KG1 (cell line): ENCODE results near the gene ERP29.
"Not testable (repeated sequence)": the region's sequence is repeated elsewhere in the genome, so short reads cannot be mapped to it uniquely, and the experiment has no call there.

Experiments used
- DNase-seq: peaks from one replicate; lab custom pipeline; 2025; lab: John Stamatoyannopoulos, UW

Gene ERP29

DNA sequence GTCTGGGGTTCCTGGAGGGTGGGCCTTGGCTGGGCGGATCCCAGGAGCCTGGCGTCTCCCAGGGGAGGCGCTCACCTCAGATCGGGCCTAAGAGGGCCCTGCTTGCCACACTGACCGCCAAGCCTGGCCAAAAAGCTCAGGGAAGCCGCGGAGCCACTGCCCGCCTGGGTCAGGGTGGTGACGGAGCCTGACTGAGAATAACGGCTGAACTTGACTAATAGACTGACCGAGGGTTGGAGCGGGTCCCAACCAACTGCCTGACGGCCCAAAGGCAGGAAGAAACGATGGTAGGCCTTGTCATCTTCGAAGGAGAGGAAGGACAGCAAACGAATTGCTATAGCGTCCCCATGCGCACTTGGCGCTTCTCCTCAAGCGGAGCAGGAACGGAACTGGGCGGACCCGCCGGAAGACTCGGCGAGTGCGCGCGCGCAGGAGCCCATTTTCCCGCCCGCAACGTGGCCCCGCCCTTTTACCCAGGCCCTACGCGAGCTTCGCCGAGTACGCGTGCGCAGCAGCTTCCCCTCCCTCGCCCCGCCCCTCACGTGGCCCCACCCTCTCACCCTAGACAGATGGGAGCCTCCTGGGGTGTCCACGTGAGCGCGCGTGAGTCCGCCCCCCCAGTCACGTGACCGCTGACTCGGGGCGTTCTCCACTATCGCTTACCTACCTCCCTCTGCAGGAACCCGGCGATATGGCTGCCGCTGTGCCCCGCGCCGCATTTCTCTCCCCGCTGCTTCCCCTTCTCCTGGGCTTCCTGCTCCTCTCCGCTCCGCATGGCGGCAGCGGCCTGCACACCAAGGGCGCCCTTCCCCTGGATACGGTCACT, at the start of gene ERP29, which contains the start of gene TMEM116:
Gene ERP29, plus strand, starts transcription at position 652 of the 826 bp plus-strand sequence. Its CDS starts 40 bp downstream, at position 692.
Gene TMEM116, minus strand, starts transcription at position 391 of the 826 bp plus-strand sequence. CDS start 7,895 bp downstream, outside the sequence.
- DNase-seq, result peak; percentile 97

DNA sequence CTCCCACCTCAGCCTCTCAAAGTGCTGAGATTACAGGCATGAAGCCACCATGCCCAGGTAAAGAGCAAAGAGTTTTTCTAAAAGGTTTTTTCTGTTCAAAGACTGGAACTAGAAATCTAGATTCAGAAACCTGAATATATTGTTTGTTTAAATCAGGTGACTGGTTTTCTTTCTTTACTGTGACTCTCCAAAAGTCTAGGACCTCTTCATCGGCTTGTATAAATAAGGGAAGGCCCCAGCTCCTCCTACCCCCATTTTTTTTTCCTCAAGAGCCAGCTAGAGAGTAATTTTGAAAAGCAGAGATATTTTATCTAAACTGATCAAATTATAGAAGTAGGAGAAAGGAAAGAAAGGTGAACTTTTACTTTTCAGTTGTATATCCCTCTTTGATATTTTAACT, 48.3 kb upstream of the ERP29 start:
- no peak for DNase-seq

DNA sequence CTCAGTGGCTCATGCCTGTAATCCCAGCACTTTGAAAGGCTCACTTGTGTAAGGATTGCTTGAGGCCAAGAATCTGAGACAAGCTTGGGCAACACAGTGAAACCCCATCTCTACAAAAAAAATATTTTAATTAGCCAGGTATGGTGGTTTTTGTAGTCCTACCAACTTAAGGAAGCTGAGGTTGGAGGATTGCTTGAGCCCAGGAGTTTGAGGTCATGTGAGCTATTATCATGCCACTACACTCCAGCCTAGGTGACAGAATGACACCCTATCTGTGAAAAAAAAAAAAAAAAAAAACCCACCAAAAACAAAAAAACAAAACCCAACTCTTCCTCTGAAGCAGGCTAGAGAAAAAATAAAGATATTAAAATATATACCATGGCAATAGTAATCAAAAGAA, 41.4 kb upstream of the ERP29 start:
- no peak for DNase-seq

DNA sequence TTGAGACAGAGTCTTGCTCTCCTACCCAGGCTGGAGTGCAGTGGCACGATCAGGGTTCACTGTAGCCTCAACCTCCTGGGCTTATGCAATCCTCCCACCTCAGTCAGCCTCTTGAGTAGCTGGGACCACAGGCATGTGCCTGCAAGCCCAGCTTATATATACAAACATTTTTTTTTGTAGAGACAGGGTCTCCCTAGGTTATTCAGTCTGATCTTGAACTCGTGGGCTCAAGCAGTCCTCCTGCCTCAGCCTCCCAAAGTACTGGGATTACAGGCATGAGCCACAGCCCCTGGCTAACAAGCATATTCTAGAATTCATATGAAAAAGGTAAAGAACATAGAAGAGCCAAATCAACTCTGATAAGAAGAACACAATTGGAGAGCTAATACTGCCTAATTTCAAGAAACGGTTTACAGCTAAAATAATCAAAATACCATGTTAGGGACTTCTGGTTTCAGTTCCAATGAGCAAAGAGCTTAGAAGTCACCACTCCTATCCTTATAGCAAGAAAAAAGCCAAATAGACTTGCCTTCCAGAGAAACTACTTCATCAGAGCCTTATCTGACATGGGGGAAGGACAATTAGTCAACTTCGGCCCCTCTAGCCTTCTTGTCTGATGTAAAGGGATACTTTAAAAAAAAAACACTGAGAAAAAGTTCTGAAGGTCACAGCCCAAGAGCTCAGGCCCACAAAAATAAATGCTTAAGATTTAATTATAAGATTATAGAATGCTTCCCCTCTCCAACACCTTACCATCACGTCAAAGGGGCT, 37.9 kb upstream of the ERP29 start:
- DNase-seq, result no peak

DNA sequence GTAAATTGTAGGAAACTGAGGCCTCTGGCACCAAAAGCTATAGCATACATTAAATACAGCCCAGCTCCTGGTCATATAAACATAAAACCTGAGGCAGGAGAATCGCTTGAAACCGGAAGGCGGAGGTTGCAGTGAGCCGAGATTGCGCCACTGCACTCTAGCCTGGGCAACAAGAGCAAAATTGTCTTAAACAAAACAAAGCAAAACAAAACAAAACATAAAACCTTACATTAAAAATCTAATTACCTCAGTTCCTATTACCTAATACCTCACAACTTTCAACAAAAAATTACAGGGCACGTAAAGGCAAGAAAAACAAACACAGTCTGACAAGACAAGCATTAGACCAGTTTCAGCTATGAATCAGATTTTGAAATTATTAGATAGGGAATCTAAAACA, 36.9 kb upstream of the ERP29 start:
- no peak for DNase-seq

DNA sequence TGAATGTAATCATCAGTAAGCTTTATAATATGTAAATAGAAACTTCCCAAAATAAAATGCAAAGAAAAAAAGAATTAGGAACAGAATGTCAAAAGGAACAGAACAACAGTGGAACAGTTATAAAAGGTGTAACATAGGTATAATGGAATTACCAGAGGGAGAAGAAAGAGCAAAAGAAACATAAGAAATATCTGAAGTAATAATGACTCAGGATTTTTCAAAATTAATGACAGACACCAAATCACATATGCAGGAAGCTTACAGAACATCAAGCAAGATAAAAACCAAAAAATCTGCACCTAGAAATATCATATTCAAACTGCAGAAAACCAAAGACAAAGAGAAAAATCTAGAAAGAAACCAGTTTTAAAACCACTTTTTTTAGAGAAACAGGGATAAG, 36.4 kb upstream of the ERP29 start:
- no peak for DNase-seq

DNA sequence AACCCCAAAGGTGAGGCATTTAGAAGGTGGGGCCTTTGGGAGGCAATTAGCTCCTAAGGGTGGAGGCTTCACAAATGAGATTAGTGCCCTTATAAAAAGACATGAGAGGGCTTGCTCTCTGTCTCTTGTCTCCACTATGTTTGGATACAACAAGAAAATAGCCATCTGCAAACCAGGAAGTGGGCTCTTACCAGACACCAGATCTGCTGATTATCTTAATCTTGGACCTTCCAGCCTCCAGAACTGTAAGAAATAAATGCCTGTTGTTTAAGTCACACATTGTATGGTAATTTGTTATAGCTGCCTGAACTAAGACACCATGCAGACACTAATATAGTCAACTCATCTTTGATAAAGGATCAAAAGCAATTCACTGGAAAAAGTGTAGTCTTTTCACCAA, 34.7 kb upstream of the ERP29 start:
- no peak for DNase-seq

DNA sequence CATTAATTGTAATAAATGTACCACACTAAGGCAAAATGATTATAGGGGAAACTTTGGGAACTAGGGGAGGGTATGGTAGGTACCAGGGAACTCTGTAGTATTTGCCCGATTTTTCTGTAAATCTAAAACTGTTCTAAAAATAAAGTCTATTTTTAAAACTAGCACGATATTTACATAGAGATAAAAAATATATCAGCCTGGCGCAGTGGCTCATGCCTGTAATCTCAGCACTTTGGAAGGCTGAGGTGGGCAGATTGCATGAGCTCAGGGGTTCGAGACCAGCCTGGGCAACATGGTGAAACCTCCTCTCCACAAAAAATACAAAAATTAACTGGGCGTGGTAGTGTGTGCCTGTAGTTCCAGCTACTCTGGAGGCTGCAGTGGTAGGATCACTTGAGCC, 32.6 kb upstream of the ERP29 start:
- no peak for DNase-seq

DNA sequence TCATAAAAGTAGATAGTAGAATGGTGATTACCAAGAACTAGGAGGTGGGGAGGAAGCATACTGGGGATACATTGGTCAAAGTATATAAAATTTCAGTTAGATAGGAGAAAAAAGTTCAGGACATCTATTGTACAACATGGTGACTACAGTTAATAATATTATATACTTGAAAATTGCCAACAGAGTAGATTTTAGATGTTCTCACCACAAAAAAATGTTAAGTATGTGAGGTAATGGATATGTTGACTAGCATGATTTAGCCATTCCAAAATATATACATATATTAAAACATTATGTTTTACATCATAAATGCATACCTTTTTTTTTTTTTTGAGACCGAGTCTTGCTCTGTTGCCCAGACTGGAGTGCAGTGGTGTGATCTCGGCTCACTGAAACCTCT, 31.2 kb upstream of the ERP29 start:
- no peak for DNase-seq

DNA sequence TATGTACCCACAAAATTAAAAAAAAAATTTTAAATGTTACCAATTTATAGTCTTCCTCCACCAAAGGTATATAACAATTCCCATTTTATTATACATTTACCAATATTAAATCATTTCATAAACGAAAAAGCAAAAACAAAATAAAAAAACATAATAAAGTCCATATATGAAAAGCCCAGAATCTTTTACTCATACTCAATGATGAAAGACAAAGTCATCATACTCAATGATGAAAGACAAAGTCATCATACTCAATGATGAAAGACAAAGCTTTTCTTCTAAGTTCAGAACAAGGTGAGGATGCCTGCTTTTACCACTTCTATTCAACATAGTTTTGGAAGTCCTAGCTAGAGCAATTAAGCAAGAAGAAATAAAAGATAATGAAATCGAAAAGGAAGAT, 28.4 kb upstream of the ERP29 start:
- DNase-seq, result no peak

DNA sequence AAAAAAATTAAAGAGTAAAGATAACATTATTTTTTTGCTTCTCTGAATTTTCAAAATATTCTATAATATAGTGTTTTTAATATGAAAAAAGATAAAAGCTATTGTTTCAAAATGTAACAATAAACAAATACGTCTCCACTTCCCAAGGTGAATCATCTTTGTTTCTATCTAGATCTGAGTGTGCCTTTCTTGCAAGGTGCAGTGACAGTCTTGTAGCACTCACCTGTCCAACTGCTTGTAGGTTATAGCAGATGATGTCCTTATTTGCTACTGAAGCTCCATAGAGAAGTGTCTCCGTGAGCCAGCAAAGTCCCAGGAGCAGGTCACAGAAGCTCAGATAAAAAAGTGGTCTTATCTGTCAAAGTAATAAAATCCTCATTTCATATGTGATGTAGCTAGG, 21.7 kb upstream of the ERP29 start:
- DNase-seq, result no peak

DNA sequence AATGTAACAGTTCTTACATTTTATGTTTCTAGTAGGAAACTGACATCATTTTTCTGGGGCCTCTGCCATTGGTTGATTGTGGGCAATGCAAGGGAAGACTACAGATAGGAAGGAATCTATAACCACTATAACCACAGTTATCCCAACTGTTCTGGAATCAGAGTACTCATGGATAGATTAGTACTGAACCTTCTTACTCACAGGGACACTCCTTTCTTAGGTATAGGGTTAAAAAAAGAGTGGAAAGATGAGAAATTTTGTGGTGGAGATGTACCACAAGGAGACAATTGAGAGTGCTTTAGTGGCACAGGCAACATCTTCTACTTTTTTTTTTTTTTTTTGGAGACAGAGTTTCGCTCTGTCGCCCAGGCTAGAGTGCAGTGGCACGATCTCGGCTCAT, 21.3 kb upstream of the ERP29 start:
- DNase-seq, result no peak

DNA sequence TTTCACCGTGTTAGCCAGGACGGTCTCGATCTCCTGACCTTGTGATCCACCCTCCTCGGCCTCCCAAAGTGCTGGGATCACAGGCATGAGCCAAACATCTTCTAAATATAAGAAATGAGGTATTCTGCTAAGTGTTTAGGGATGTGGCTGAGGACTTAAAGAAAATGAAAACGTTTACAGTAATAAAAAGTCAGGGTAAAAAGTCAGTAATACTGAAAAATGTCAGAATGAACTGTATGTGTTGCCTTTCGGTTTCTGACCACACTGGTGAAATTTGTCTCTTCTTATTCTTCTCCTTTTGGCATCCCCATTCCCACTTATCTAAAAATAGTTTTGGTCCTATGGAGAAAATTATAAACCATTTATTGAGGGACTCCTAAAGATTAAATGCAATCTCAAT, 20.8 kb upstream of the ERP29 start:
- DNase-seq, result no peak

DNA sequence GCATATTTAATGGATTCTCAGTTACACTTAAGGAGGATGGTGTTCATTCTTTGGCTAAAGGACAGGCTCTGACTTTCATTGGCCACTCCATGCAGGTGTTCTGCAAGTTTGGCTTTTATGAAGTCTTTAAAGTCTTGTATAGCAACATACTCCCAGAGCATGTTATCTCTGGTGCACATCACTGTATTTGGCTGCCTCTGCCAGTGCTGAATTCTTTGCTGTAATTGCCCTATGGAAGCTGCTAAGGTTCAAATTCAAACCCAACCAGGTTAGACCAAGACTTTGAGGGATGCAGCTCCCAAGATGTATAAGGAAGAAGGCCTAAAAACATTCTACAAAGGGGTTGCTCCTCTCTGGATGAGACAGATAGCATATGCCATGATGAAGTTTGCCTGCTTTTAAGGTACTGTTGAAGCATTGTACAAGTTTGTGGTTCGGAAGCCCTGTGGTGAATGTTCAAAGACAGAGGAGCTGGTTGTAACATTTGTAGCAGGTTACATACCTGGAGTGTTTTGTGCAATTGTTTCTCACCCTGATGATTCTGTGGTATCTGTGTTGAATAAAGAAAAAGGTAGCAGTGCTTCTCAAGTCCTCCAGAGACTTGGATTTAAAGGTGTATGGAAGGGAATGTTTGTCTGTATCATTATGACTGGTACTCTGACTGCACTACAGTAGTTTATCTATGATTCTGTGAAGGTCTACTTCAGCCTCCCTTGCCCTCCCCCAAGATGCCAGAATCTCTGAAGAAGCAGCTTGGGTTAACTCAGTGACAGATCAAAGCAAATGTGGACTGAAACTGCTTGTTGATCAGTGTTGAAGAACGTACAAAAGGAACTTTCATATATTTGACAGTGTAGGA, 19.7 kb upstream of the ERP29 start:
- DNase-seq, result no peak

DNA sequence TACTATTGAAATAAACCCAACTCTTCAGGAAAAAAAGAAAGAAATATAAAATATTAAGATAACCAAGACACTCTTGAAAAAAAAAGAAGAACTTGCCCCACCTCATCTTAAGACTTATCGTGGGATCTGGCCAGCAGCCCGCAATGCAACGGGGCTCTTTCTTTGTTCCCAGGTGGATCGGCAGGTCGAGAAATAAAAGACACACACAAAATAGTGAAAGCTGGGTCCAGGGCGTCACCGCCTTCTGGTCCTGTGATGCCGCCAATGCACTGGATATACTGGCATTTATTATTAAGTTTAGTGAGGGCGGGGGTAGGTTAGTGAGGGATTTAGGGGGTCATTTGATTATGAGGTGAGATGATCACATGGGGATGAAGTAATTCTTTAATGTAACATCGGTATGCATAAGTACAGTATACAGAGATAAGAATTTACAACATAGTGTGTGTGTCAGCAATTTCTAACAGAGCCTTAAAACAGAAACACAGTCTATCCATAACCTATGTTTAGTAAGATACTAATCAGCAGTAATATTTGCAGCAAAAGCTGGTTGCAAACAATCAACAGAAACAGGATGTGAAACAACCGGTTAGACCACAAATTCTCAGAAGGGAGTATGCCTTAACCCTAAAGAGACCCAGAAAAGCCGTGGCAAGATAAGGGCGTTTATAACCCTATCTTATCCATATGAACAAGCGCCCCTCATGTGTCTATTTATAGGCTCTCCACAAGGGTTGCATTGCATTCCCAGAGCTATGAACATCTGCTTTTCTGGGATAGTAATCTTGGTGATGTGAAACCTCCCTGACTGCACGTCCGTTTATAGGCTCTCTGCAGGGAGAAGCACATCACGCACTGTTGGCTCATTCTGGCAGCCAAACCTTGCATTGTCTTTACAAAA, 18.8 kb upstream of the ERP29 start:
- not testable (repeated sequence) for DNase-seq

DNA sequence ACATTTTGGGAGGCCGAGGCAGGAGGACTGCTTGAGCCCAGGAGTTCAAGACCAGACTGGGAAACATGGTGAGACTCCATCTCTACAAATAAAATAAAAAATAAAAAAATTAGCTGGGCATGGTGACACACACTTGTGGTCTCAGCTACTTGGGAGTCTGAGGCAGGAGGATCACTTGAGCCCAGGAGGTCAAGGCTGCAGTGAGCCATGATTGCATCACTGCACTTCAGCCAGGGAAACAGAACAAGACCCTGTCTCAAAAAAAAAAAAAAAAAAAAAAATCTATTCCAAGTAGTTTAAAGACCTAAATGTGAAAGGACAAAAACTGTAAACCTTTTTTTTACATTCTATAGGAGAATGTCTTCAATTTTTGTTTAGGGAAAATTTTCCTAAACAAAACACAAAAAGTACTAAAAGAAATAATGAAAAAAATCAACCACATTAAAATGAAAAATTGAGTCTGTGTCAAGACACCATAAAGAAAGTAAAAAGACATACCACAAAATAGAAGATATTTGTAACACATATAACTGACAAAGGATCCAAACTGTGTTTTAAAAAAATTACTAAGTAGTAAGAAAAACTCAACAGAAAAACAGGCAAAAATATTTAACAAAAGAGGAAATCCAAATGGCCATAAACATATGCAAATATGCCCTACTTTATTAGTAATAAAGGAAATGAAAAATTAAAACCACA, 17.3 kb upstream of the ERP29 start:
- DNase-seq, result no peak

DNA sequence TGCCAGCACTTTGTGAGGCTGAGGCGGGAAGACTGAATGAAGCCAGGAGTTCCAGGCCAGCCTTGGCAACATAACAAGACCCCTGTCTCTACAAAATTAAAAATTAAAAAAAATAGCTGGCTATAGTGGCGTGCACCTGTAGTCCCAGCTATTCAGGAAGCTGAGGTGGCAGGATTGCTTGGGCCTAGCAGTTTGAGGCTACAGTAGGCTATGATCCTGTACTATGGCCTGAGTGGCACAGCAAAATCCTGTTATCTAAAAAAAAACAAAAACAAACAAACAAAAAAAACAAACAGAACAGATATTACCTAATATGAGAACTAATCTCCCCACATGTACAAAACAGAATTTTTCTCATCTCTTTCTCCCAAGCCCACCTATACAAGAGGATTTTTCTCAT, 15.9 kb upstream of the ERP29 start:
- DNase-seq, result no peak

DNA sequence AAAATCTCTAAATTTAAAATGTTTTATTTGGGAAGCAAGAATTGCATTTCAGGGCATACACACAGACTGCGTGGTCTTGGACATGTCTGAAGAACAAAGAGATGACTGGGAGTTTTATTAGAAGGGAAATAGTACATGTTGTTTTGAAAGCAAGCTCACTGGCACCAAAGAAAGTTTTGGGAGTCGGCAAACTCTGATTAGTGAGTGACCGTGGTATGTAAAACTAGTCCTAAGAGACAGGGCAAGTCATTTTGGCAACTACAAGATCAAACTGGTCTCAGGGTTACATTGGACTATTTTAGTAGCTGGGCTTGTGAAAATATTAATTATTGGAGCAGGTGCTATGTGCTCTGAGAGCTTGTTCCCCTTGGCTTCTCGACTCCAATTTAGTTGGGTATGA, 15.2 kb upstream of the ERP29 start:
- DNase-seq, result no peak

DNA sequence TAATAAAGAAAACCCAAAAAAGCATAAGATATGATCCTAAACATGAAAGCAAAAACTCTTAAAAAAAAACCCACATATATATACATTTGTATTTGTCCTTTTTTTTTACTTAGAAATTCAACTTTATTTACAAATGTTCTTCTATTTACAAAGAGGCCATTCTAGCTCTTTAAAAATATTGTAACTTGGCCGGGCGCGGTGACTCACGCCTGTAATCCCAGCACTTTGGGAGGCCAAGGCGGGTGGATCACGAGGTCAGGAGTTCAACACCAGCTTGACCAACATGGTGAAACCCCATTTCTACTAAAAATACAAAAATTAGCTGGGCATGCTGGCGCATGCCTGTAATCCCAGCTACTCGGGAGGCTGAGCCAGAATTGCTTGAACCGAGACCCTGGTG, 14.1 kb upstream of the ERP29 start:
- DNase-seq, result not testable (repeated sequence)

DNA sequence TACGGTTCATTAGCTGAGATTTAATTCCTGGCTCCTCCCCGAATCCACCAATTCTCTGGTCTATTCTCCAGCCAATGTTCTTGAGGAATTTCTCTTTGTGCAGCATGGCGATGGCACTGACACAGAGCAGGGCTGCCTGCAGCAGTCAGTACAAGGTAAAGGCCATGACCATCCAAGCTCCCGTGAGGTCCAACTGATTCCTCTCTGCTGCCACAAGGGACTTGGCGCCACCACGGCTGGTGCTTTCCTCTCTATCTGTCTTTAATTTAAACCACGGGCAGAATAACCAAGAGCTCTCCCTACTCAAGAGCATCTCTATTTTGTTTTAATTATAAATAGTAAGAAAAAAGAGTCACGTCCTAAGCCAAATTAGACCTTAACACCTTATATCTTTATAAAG, 12.4 kb upstream of the ERP29 start:
- no peak for DNase-seq

DNA sequence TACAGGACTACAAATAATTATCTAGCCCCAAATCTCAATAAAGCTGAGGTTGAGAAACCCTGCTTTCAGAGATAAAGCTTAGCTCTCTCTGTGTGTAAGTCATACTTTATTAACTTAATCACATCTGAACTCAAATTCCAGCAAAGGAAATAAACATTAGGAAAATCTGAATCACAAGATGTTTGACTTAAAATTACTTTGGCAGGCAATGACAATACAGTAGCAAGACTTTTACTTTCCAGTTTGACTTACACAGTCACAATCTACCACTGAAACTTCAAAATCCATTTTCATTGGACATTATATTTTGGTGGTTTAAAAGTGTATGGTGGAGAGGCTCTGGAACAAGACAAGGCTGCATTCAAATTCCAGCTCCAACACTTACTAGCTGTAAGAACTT, 11.7 kb upstream of the ERP29 start:
- no peak for DNase-seq
